HFFc6 (cell line): ENCODE measurements around the gene EFCAB6. TPM values are rescaled to one million over a fixed set of nuclear protein-coding genes. Genes with fewer than 3 reads are reported as not detected.

Source experiments
- DNase-seq: peaks from one replicate; pipeline ENCODE4 v3.0.0-alpha.2; 2018
- H3K27ac Mint-ChIP-seq: 2 replicates; pipeline ENCODE4 v1.8.0; 2020; ENCODE audit warnings: mild to moderate bottlenecking, mixed read lengths
- H3K27me3 Mint-ChIP-seq: 2 replicates; pipeline ENCODE4 v1.8.0; 2021; ENCODE audit warnings: mild to moderate bottlenecking, moderate library complexity, mixed read lengths; ENCODE audit not compliant: insufficient read depth
- H3K36me3 Mint-ChIP-seq: 2 replicates; pipeline ENCODE4 v1.8.0; 2021; ENCODE audit warnings: low read depth, mixed read lengths
- H3K4me1 Mint-ChIP-seq: 2 replicates; pipeline ENCODE4 v1.8.0; 2020; ENCODE audit warnings: low read depth, mixed read lengths
- H3K4me3 Mint-ChIP-seq: 2 replicates; pipeline ENCODE4 v1.8.0; 2020; ENCODE audit warnings: mild to moderate bottlenecking, moderate library complexity, mixed read lengths
- H3K9me3 Mint-ChIP-seq: 2 replicates; pipeline ENCODE4 v1.8.0; 2020; ENCODE audit warnings: mild to moderate bottlenecking, mixed read lengths
- total RNA-seq, 6 experiments: library from RNA; stranded (reverse); fragmentation: NEBNext Ultra II Directional; extraction: Animal tissue kit (Norgen Biotek cat#: 25700); gene quantifications; 2 replicates in 1 of 6; 3 replicates in 5 of 6; pipeline ENCODE4 v1.2.3, GENCODE V29; 2021
- TF ChIP-seq, protein P1 (sequence below): fragments of 200-600 bp; sonication (generic); IDR thresholded peaks from 2 replicates; pipeline ENCODE4 v1.5.0; 2021; ENCODE audit warnings: antibody characterized with exemption, mild to moderate bottlenecking

The EFCAB6 gene
- total RNA-seq, 6 experiments from 2014 or later, result 0.33 to 0.95 (median 0.64) TPM

DNA sequence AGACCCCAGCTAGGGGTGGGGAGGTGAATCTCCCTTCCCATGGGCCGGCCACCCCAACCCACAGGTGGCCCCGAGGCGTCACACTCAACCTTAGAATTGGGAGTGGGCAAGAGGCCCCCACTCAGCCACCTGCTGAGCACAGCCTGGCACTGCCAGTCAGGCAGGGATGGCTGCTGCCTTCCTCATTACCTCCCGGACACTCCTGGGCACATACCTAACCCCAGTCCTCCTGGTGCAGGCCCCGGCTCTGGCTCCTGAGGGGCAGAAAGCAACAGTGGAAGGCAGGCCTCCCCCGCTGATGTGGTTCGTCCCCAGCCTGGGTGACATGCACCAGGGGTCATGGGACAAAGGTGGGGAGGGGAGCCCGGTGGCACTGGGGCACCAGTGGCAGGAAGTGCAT lies 296.7 kb downstream of the EFCAB6 start:
- no peak for DNase-seq

DNA sequence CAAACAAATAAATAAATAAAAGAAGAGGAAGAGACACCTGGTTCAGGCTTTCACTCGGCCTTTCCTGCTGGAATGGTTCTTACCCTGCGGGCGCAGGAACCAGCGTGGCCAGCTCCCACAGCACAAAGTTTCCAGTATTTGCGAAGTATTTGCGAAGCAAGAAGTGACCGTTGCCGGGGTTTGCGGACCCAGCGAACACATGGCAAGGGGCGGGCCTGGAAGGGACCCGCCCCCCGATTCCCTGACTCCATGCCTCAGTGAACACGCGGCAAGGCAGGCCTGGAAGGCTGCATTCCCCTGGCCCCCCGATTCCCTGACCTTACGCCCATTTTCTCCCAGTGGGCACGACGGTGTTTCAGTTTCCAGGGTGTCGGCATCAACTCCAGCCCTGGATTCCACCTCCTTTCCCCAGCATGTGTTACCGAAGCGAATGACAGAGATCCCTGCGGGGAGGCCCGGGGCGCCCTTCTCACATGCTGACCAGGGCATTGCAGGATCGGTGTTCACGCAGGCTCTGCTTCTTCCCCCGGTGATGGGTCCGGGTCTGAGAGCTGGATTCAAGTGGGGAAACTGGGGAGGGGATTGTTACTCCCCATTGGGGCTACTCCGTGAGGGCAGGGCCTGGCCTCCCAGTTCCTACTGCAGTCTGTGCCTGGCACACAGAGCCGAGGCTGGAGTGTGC lies 297.5 kb downstream of the EFCAB6 start:
- TF ChIP-seq, protein P1, sequence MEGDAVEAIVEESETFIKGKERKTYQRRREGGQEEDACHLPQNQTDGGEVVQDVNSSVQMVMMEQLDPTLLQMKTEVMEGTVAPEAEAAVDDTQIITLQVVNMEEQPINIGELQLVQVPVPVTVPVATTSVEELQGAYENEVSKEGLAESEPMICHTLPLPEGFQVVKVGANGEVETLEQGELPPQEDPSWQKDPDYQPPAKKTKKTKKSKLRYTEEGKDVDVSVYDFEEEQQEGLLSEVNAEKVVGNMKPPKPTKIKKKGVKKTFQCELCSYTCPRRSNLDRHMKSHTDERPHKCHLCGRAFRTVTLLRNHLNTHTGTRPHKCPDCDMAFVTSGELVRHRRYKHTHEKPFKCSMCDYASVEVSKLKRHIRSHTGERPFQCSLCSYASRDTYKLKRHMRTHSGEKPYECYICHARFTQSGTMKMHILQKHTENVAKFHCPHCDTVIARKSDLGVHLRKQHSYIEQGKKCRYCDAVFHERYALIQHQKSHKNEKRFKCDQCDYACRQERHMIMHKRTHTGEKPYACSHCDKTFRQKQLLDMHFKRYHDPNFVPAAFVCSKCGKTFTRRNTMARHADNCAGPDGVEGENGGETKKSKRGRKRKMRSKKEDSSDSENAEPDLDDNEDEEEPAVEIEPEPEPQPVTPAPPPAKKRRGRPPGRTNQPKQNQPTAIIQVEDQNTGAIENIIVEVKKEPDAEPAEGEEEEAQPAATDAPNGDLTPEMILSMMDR, result no peak
- Mint-ChIP-seq H3K9me3 (peaks cover 70% of the 10 kb centered on the region), H3K27ac (no peak overlapping the region), H3K27me3 (no peaks in the 10 kb centered on the region; the same call in 1 of the 2 replicates), H3K36me3 (peaks cover 5% of the 10 kb centered on the region), H3K4me3 (no peak overlapping the region), H3K4me1 (no peaks in the 10 kb centered on the region)
- DNase-seq, result no peak

More for the DNA sequence above, 296.7 kb downstream of the EFCAB6 start:
- H3K4me3 Mint-ChIP-seq, result no peak overlapping the region
- no peaks in the 10 kb centered on the region; the same call in 1 of the 2 replicates for H3K27me3 Mint-ChIP-seq
- H3K4me1 Mint-ChIP-seq, result no peaks in the 10 kb centered on the region
- no peak overlapping the region for H3K27ac Mint-ChIP-seq
- TF ChIP-seq, protein P1, result no peak
- peaks cover 72% of the 10 kb centered on the region for H3K9me3 Mint-ChIP-seq
- peaks cover 9% of the 10 kb centered on the region for H3K36me3 Mint-ChIP-seq

DNA sequence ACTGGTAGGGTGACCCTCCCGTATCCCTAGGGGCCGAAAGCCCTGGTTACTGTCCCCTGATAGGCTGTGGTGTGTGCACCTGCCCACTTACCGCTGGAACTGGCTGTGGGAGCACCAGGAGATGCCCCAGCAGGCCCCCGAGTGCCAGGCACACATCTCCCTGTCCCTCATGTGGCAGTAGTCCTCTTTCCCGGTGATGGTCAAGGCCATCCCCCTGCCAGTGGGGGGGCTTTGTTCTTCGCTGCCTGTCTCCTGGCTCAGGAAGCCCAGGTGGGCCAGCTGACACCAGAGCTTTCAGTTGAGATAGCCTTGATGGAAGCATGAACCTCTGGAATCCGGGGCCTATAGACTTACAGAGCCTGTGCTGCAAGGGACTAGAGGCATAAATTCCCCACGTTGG lies 299.8 kb downstream of the EFCAB6 start:
- no peak overlapping the region for H3K4me3 Mint-ChIP-seq
- H3K36me3 Mint-ChIP-seq, result peaks cover 5% of the 10 kb centered on the region; the same call in 1 of the 2 replicates
- H3K4me1 Mint-ChIP-seq, result no peaks in the 10 kb centered on the region
- no peak for DNase-seq
- peaks cover 69% of the 10 kb centered on the region for H3K9me3 Mint-ChIP-seq
- TF ChIP-seq, protein P1, result no peak
- H3K27me3 Mint-ChIP-seq, result no peaks in the 10 kb centered on the region; the same call in 1 of the 2 replicates
- no peak overlapping the region for H3K27ac Mint-ChIP-seq

DNA sequence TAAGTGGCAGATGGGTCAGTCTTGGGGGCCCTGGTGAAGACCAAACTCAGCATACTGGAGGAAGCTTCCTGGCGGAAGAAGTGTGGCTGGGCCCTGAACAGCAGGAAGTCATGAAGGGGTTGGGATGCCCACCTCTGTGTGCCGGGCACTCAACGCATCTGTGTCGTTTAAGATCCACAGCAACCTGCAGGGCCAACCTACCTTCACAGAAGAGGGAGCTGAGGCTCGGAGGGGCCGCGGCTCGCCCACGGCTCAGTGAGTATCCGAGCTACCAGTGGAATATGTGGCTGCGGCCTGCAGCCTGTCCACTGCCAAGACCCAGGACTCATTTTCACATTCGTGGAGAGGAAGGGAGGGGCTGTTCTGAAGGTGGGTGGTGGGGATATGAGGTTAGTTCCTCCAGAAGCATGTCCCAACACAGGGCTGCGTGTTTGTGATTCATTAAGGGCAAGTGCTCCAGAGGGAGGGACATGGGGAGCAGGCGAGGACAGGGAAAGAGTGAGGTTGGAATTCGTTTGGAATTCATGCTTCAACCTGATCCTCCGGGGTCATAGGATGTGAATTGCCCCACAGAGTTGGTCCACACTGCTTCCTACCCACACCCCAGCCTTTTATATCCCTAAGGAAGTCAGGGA lies 300.7 kb downstream of the EFCAB6 start:
- peaks cover 5% of the 10 kb centered on the region; the same call in 1 of the 2 replicates for H3K36me3 Mint-ChIP-seq
- TF ChIP-seq, protein P1, result no peak
- no peaks in the 10 kb centered on the region; the same call in 1 of the 2 replicates for H3K27me3 Mint-ChIP-seq
- H3K4me1 Mint-ChIP-seq, result no peaks in the 10 kb centered on the region
- no peak for DNase-seq
- H3K27ac Mint-ChIP-seq, result no peak overlapping the region
- H3K9me3 Mint-ChIP-seq, result peaks cover 62% of the 10 kb centered on the region
- H3K4me3 Mint-ChIP-seq, result no peak overlapping the region

DNA sequence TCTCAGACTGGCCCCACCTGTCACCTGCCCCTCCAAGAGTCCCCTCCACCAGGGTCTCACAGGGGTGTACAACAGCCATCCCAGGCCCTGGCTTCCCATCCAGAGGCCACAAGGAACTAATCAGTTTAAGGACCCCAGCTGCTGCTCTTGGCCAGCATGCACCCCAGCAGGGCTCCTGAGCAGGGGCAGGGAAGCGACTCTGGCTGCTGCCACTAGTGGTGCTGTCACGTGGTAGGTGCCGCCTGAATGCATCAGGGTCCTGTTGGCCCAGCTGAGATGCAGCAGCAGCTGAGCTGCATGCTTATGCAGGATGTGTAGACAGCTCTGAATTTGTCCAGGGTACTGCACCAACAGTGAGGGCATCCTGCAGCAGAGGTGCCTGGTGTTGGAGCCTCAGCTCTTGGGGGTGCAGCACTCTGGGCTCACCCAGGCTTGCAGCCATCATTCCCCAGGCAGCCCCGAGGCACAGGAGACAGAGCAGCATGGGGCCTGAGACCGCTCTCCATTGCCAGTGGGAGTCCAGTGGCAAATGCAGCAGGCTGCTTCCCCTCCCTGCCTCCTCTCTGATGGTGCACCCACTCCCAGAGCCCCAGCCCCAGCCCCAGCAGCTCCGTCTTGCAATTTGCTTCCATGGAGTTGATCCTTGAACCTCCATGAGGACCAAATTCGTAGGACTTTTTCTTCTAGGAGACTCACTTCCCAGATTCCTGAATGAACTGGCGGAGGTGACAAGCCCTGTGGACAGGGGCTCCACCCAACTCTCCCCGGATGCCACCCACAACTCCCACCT lies 301.6 kb downstream of the EFCAB6 start:
- TF ChIP-seq, protein P1, result no peak
- Mint-ChIP-seq H3K27me3 (no peaks in the 10 kb centered on the region; the same call in 1 of the 2 replicates), H3K4me3 (no peak overlapping the region), H3K4me1 (no peaks in the 10 kb centered on the region), H3K27ac (no peak overlapping the region), H3K9me3 (peaks cover 56% of the 10 kb centered on the region), H3K36me3 (peaks cover 5% of the 10 kb centered on the region; the same call in 1 of the 2 replicates)
- DNase-seq, result no peak
